Measurements from ENCODE around the gene EMID1.

DNA sequence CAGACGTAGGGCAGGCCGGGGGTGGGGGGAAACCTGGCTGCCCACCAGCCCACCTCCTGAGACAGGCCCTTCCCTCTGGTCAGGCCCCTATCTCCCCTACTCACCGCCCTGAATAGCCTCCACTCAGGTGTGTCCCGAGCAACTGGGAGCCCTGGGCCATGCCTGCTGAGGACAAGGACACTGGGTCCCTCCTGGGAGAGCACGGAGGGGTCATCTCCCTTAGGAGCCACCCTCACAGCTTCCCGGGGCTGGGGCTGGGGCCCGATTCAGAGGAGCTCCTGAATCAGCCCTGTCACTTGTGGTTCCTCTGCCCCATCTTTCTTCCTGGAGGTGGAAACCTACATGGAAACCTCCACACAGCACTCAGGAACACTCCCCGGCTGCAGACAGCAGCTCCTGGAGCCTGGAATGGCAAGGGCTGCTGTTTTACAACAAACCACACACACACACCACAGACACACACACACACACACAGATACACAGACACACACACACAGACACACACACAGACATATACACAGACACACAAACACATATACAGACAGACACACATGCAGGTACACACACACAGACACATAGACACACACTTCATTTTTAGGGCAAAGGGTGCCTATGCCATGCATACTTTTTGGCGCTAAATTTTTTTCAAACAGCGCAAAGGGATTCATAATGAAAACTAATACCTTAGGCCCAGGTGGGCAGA lies 9.6 kb upstream of the EMID1 start:
- TF ChIP-seq CTCF (IDR thresholded peaks at IDR 0.05; ENCODE audit: low read depth, low read length) (no peak), MYC (IDR thresholded peaks at IDR 0.05; ENCODE audit: low read depth, low read length) (no peak)
- TF ChIP-seq, protein P1, sequence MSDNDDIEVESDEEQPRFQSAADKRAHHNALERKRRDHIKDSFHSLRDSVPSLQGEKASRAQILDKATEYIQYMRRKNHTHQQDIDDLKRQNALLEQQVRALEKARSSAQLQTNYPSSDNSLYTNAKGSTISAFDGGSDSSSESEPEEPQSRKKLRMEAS (IDR thresholded peaks at IDR 0.05; ENCODE audit: low read depth, low read length): no peak

Measured in NB4 (cell line).